ENCODE results near the gene SCAANT1. TPM values are rescaled to one million over a fixed set of nuclear protein-coding genes. Genes with fewer than 3 reads are reported as not detected.
A peak's percentile ranks its signal among the peaks of the same experiment; 100 is the strongest.

The SCAANT1 gene
- total RNA-seq, 2 experiments from 2014 or later, result not detected

DNA sequence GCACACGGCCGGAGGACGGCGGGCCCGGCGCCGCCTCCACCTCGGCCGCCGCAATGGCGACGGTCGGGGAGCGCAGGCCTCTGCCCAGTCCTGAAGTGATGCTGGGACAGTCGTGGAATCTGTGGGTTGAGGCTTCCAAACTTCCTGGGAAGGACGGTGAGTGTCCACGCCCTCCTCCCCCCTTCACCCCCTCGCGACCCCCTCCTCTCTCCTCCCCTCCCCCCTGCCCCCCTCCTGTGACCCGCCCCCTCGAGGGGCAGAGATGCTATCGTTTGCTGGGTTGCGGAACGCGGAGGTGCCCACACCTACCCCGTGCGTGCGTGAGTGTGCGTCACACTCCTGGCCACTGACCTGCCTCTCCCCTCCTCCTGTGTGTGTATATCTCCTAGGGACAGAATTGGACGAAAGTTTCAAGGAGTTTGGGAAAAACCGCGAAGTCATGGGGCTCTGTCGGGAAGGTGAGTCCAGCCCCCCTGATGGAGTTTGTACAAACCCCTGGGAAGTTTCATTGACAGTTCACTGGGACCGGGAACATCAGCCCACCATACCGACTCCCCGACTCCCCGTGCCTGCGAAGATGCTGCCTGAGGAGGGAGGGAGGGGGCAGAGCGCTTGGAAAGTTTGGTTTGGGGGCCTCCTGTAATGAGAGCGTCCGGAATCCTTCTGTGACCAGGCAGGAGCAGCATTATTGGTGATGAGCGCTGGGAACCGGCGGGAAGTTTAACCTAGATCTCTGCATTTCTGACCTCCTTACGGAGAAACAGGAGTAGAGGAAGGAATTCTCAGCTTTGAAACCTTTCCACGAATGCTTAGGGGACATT, 795 bp upstream of the SCAANT1 start:
- Histone ChIP-seq H3K4me3 (ENCODE audit: low read depth, low read length, poor library complexity, severe bottlenecking) (peak overlapping the region; percentile 82), H3K9me2 (ENCODE audit: insufficient read depth, low read length) (no peaks in the 10 kb centered on the region), H3K27ac (ENCODE audit: low read depth, low read length, poor library complexity, severe bottlenecking) (peak overlapping the region; percentile 75), H3K9me3 (ENCODE audit: low read length) (0 out of 2 replicates have a peak, but pooled peaks cover 6% of the 10 kb centered on the region), H3K79me2 (ENCODE audit: insufficient read depth, low read depth, low read length) (peaks cover 24% of the 10 kb centered on the region; the same call in 1 of the 2 replicates), H3K4me1 (ENCODE audit: insufficient read depth, low read length, poor library complexity, severe bottlenecking) (peaks cover 30% of the 10 kb centered on the region), H3K36me3 (ENCODE audit: insufficient read depth, low read length) (peaks cover 47% of the 10 kb centered on the region), H2AFZ (ENCODE audit: low read length) (no peak overlapping the region), H4K20me1 (ENCODE audit: insufficient read depth, low read length) (peaks cover 9% of the 10 kb centered on the region), H3K4me2 (ENCODE audit: low read length) (peak overlapping the region; percentile 72)
- CTCF ChIA-PET (ENCODE audit: unreplicated experiment), result no interaction called here
- intact Hi-C loops (cut with micrococcal nuclease; ENCODE audit: unreplicated experiment), result loop anchor here (2.0 to 5.0 kb wide), 3 partner anchors 42 to 79 kb away; partner anchors contain the start of genes ATXN7 and THOC7
- TF ChIP-seq, protein P1, sequence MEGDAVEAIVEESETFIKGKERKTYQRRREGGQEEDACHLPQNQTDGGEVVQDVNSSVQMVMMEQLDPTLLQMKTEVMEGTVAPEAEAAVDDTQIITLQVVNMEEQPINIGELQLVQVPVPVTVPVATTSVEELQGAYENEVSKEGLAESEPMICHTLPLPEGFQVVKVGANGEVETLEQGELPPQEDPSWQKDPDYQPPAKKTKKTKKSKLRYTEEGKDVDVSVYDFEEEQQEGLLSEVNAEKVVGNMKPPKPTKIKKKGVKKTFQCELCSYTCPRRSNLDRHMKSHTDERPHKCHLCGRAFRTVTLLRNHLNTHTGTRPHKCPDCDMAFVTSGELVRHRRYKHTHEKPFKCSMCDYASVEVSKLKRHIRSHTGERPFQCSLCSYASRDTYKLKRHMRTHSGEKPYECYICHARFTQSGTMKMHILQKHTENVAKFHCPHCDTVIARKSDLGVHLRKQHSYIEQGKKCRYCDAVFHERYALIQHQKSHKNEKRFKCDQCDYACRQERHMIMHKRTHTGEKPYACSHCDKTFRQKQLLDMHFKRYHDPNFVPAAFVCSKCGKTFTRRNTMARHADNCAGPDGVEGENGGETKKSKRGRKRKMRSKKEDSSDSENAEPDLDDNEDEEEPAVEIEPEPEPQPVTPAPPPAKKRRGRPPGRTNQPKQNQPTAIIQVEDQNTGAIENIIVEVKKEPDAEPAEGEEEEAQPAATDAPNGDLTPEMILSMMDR (conservative IDR thresholded peaks at IDR 0.05; ENCODE audit: low read length), result no peak
- no peak for TF ChIP-seq EZH2phosphoT487 (IDR thresholded peaks at IDR 0.05; ENCODE audit: borderline replicate concordance, low read depth, low read length)
- BruUV-seq (replicated peaks), result no TSS peak
- peak; percentile 33 for DNase-seq (ENCODE audit: low spot score)
- POLR2A ChIA-PET, result interaction anchor here (0.9 kb wide), 1 partner anchor 15 kb away, joined by 3 read pairs; no protein-coding TSS in a partner anchor

DNA sequence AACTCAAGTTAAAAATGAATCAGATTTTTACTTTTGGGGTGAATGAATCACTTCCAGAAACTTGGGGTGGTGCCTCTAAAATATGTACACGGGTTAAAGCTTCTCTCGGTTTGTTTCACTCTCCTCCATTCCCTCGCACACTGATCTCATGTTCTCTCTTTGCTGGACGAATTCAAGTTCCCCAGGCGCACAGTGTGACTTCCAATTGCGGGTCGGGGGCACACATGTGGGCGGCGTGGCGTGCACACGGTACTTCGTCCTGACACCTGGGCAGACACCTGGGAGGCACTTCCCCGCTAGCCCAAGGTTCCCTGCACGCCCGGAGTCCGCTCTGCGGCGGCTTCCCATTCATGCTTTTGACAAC, 692 bp downstream of the SCAANT1 start:
- Histone ChIP-seq H3K36me3 (ENCODE audit: insufficient read depth, low read length) (peaks cover 38% of the 10 kb centered on the region), H4K20me1 (ENCODE audit: insufficient read depth, low read length) (peaks cover 9% of the 10 kb centered on the region), H2AFZ (ENCODE audit: low read length) (peak overlapping the region; percentile 84), H3K4me3 (ENCODE audit: low read depth, low read length, poor library complexity, severe bottlenecking) (peak overlapping the region; percentile 82), H3K79me2 (ENCODE audit: insufficient read depth, low read depth, low read length) (peaks cover 18% of the 10 kb centered on the region; the same call in 1 of the 2 replicates), H3K27ac (ENCODE audit: low read depth, low read length, poor library complexity, severe bottlenecking) (peak overlapping the region; percentile 75), H3K4me1 (ENCODE audit: insufficient read depth, low read length, poor library complexity, severe bottlenecking) (peaks cover 25% of the 10 kb centered on the region), H3K9me2 (ENCODE audit: insufficient read depth, low read length) (no peaks in the 10 kb centered on the region), H3K9me3 (ENCODE audit: low read length) (no peaks in the 10 kb centered on the region), H3K4me2 (ENCODE audit: low read length) (peak overlapping the region; percentile 87)
- ChIA-PET CTCF (ENCODE audit: unreplicated experiment) (no interaction called here), POLR2A (interaction anchor here (0.7 kb wide), 1 partner anchor 37 kb away, joined by 3 read pairs; no protein-coding TSS in a partner anchor)
- no TSS peak for BruUV-seq (replicated peaks)
- intact Hi-C loops (cut with micrococcal nuclease; ENCODE audit: unreplicated experiment), result loop anchor here (5.0 kb wide), 2 partner anchors 49 to 81 kb away; partner anchors contain the start of genes ATXN7 and THOC7
- TF ChIP-seq EZH2phosphoT487 (IDR thresholded peaks at IDR 0.05; ENCODE audit: borderline replicate concordance, low read depth, low read length), result no peak
- TF ChIP-seq, protein P1 (conservative IDR thresholded peaks at IDR 0.05; ENCODE audit: low read length), result no peak
- no peak for DNase-seq (ENCODE audit: low spot score)

All from OCI-LY7 (cell line).